HTERT RPE-1 (cell line): ENCODE measurements around the gene GDF11.
"Not testable (repeated sequence)": the region's sequence is repeated elsewhere in the genome, so short reads cannot be mapped to it uniquely, and the experiment has no call there.

Source experiments
- in situ Hi-C: fragments of 300-500 bp; cut with MboI; formaldehyde crosslinking; loops from 4 replicates; pipeline ENCODE4 v1.14.3; 2020; ENCODE audit warnings: low sequenced_read_pairs

GDF11 gene

GRCh38 chr12:55737581-55738122, 5.3 kb upstream of the GDF11 start:
- in situ Hi-C loops = no loop called here

DNA sequence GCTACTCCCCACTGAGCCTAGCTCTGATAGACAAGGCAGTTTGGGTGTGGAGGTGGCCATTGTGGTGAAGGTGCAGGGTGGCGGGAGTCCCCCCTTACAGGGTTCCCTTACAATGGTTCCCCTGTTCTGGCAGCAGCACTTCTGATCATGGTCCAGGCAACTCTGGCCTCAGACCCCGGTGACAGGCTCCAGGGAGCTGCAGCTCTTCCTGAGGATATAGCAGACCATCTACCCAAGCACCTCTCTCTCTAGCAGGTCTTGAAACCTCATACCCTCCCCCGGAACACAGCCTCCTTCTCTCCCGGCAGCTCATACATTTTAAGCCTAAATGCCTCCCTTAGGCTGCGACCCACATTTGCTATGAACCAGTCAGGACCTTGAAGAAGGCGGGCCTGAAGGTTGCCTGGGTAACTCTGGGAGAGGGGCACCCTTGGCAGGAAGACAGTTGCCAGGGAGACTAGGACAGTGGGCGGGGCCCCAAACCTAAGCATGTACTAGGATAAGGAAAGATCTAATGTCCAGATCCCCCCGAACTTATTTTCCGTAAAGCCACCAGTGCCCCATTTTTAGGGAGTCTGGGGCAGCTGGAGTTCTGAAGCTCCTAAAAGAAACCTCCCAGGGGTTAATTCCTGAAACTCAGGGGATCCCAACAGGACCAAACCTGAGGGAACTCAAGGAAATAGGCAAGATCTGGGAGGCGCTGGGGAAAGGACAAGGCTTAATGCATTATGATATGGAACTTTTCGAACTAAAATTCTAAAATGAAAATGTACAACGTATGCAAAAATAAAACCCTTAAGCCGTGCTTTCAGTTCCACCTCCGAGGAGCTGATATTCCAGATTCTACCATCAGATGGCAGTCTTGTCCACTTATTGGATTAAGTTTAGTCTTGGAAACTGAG, 4.5 kb upstream of the GDF11 start:
- in situ Hi-C loops = no loop called here

GRCh38 chr12:55739025-55739378, 3.9 kb upstream of the GDF11 start:
- in situ Hi-C loops = no loop called here

DNA sequence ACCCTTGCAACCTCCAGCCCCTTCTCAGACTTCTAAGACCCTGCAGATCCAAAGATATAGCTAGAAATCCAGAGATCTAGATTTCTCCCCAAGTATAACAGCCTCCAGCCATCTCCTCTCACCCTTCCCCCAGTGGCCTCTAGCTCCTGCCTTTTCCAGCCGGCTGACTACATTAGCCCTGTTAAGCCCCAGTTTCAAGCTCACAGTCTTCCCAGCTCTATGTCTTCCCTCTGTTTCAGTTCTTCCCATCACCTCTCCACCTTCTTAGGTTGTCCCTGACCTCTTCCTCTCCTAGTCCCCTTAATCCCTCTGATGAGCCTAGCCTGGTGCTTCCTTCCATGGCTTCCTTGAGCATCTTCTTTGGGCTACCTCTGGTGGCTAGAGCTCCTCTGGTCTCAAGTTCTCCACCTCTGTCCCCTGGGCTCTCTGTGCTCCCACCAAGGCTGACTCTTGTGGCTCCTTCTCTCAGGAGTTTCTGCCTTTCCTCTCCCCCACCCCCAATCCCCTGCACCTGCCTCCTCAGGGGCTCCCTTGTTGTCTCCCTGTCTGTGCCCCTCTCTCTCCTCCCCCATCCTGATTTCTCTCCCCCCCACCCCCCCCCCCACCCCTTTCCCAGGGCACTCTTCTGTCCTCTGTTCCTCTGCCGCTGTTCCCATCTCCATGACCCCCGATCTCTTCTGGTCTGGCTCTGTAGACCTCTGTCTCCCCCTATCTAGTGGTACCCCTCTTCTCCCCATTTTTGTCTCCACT, 816 bp upstream of the GDF11 start:
- in situ Hi-C loops = no loop called here

DNA sequence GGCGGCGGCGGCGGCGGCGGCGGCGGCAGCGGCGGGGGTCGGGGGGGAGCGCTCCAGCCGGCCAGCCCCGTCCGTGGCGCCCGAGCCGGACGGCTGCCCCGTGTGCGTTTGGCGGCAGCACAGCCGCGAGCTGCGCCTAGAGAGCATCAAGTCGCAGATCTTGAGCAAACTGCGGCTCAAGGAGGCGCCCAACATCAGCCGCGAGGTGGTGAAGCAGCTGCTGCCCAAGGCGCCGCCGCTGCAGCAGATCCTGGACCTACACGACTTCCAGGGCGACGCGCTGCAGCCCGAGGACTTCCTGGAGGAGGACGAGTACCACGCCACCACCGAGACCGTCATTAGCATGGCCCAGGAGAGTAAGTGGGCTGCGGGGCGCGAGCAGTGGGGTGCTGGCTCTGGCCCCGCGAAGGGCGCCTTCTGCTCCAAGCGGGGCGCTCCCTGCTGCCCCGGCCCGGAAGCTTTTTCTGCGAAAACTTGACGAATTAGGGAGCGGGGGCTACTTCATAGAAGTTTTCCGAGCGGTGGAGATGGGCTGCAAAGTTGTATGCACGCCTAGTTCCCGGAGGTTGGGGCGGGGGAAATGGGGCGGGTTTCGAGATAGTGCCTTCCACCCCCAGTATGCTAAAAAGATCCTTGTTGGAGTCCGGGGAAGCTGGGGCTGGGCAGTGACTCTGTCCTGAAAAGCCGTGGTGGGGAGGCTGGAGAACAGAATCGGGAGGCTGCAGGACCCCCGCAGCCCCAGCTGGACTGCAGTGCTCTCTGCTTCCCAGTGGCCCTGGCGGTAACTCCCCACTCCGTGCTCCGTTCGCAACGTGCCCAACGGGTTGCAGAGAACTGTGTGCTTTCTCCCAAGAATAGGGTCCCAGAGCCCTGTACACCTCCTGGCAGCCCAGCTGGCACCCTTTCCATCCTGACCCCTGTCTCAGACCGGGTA, 751 bp downstream of the GDF11 start:
- in situ Hi-C loops = no loop called here

- in situ Hi-C loops = no loop called here
Observed at GRCh38 chr12:55744340-55745030, 1.6 kb downstream of the GDF11 start.

DNA sequence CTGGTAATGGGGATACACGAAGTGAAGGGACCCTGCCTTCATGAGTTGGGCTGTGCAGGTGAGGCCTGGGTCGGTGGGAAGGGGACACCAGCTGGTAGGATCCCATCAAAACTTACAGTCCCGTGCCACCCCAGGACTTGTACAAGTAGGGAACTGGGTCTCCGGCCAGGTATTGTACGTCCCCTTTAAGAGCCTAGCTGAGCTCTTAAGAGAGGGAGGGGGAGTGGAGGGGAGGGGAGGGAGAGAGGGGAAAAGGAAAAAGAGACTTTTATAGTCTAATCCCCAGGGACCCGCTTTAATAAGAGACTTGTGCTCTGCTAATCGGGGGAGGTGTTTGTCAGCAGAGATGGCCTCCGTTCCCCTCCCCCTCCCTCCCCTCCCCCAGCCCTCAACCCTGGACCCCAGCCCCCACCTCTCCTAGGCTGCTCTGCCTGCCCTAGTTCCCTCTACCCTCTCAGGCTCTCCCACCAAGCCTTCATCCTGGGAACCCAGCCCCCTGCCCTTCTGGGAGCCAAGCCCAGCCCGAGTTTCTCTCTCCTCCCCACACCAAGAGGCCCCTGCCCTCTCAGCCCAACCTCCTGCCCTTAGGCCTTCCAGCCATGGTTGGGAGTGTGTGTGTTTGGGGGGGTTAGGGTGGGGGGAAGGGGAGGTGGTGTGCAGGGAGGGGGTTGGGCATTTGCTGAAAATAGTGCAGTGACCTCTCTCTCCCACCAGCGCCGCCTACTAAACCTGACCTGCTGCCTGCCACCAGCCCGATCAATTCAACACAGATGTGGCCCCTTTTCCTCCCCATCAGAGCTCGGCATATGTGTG, 2.6 kb downstream of the GDF11 start:
- in situ Hi-C loops = no loop called here

DNA sequence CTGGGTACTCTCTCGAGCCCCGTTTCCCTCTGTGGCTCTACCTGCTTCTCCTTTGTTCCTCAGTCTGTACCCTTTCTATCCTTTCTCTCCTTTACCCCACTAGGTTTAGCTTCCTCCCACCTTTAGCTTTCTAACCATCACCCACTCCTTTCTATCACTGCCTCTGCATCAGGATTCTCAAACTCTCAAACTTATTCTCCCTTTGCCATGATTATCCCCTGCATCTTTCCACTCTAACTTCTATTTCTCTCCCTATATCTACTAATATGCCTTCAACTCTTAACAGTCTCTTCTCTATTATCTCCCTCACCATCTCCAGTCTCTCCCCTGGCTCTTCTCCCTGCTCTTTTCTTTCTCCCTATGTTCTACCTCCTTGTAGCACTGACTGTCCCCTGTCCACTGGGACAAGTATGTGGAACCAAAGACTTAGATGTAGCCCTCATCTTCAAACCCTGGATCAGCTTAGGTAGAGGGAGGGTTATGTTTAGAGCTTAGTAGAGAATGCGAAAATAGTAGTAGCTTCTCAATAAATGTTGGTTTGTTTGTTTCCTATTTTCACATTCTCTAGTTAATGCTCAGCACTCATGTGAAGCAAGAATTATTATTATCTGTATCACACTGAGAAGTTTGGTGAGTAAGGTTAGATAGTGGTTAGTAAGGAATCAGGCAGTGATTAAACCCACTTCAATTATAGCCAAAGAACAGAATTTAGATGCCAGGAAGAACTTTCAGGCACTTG, 3.4 kb downstream of the GDF11 start:
- in situ Hi-C loops = no loop called here

- in situ Hi-C loops = no loop called here
Observed at GRCh38 chr12:55746913-55747231, 4.0 kb downstream of the GDF11 start.

GRCh38 chr12:55748230-55748993, 5.5 kb downstream of the GDF11 start:
- in situ Hi-C loops = no loop called here

DNA sequence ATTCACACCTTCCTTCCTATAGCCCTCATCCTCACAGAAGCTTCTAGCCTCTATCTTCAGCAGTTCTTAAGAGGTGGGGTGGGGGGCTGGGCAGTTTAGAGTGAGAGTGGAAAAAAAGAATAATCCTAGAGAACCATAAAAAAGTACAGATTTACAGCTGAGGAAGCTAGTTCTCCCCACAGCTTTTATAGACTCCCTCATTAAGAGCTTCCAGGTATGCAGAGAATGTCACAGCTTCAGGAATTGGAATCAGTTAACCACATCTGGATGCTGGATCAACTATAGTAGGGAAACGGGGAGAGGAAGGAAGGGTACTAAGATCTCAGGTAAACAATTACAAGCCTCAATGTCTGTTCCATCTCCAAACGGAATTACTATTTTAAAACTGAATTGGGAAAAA, 12.3 kb downstream of the GDF11 start:
- in situ Hi-C loops = no loop called here

GRCh38 chr12:55757701-55758100, 14.8 kb downstream of the GDF11 start:
- in situ Hi-C loops = no loop called here

DNA sequence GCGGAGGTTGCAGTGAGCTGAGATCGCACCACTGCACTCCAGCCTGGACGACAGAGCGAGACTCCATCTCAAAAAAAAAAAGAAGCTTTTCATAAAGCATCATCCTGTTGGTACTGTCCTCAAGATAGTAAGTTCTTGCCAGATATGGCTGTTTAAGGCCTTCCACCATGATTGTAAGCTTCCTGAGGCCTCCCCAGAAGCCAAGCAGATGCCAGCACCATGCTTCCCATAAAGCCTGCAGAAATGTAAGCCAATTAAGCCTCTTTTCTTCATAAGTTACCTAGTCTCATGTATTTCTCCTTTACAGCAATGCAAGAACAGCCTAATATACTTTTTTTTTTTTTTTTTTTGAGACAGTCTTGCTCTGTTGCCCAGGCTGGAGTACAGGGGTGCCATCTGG, 15.7 kb downstream of the GDF11 start:
- in situ Hi-C loops = not testable (repeated sequence)

DNA sequence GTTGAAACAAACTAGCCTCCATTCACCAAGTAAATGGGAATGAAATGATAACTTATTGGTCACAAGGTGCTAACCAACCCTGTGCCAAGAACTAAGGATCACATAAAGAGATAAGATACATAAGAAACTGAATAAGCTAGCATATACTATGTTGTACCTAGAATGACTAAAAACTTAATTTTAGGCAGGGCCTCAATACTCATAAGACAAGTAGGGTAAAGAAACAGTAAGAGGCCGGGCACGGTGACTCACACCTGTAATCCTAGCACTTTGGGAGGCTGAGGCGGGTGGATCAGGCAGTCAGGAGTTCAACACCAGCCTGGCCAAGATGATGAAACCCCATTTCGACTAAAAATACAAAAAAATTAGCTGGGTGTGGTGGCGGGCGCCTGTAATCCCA, 17.7 kb downstream of the GDF11 start:
- in situ Hi-C loops = no loop called here

DNA sequence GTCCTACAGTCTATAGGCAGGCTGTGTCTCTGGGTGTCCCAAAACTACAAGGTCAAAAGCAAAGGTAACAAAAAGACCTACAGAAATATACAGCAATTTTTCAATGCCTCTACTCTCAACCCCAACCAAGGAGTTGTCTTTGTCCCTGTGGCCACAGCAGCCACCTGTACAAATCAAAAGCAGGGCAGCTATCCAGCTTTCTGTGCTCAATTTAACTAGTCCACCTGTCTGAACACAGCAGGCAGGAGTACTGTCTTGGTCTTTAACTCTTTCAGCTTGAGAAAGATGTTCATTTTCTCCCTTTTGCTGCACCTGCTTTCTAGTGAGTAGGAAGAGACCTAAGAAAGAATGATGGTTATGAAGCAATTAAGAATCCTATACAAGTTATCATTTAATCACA, 19.7 kb downstream of the GDF11 start:
- in situ Hi-C loops = no loop called here

- in situ Hi-C loops = no loop called here
Observed at GRCh38 chr12:55765736-55766290, 22.9 kb downstream of the GDF11 start.

DNA sequence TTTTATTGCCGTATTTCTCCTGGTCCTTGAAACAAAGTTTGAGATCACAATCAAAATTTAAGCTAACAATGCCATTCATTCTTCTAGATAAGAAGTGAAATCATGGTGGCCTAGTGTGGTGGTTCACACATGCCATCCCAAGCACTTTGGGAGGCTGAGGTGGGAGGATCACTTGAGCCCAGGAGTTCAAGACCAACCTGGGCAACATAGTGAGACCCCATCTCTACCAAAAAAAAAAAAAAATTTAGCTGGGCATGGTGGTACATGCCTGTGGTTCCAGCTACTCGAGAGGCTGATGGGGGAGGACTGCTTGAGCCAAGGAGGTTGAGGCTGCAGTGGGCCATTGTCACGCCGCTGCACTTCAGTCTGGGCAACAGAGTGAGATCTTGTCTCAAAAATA, 24.2 kb downstream of the GDF11 start:
- in situ Hi-C loops = no loop called here

DNA sequence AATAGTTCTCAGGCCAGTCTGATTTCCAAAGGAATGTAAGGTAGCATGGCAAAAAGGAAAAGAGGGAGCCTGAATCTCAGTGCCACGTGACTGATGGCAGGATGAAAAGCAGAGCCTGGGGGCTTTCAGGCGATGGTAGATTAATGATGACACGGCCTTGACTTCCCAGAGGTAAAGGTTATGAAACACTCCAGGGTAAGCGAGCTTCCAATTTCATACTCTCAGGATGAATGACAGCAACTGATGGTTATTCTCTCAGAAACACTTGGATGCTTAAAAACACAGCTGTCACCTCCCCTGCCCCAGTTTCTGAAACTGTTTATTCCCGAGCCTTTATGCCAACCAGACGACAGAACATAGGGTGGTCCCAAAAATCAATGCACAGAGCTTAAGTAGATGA, 28.8 kb downstream of the GDF11 start:
- in situ Hi-C loops = no loop called here
